Stimulated activated naive CD4-positive, alpha-beta T cell treated with Interleukin-2 at 50 U/mL for 16 hours (primary cell): ENCODE data around the gene RNF214.
A peak's percentile ranks its signal among the peaks of the same experiment; 100 is the strongest.
"Not testable (repeated sequence)": the region's sequence is repeated elsewhere in the genome, so short reads cannot be mapped to it uniquely, and the experiment has no call there.

Source experiments
- DNase-seq: peaks from one replicate; lab custom pipeline; 2025; lab: John Stamatoyannopoulos, UW

The RNF214 gene

DNA sequence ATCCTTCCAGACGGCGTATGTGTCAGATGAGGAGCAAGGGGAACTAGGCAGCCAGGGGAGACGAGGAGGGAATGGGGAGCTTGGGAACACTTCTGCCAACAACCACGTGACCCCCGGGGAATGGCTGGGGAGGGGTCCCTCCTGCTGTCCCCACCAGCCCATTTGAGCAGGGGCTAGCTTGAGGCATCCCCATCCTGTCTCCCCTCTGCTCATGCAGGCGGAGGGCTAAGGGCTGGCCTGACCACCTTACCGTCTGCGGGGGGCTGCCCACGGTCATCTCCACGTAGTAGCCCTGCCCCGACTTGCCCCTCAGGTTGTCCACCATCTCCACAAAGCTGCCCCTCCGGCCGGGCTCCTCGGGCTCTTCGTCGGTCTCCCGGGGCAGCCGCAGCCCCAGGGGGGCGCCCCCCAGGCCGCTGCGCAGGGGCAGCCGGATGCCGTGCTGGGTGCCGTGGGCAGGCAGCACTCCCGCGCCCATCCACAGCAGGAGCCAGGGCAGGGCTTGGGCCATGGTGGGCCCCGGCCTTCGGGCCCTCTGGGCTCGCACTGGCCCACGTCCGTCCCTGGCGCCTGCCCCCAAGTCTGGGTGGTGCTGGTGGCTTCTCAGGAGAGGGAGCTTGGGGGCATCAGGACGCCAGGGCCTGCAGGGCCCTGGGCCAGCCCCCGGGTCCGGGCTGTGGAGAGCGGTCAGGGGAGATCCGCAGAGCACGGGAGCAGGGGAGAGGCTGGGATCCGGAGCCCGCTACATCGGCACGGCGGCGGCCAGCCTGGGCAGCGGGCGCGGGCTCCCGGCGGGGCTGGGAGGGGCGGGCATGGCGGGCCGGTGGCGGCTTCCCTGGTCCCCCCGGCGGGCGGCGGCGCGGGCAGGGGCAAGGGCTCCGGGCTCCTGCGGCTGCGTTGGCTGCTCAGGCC is 83.1 kb downstream of the RNF214 start:
- no peak for DNase-seq

DNA sequence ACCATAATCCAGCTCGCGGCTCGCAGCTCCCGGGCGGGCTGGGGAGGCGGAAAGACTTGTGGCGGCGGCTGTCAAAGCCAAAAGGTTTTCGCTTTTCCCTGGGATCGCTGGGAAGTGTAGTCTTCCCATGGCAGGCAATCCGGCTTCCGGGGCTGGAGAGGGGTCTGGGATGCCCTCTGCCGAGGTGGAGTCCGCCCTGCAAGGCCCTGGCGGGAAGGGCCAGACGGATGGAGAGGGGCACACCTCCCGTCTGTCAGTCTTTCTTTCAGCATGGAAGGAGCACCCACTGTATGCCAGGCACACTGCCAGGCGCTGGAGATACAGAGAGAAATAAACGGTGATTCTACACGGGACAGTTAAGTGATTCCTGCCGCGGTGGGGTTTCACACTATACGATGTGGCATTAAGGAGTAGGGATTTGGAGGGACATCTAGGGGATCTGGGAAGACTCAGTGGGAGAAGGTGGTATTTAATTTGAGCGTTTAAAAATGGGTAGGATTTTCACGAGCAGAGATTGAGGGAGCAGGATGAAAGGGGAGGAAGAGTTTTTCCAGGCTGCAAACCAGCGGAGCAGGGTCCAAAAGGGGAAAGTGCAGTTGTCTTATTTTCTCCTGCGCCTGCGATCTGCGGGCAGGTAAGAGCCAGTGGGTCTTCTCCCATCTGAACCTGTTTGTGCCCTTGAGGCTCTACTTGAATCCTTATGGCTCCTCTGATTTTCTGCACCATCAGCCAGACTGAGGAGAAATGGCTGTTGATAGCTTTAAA is 83.9 kb downstream of the RNF214 start, which contains the start of gene BACE1:
Gene BACE1 (minus strand): TSS at position 60 of the 765 bp plus-strand sequence. CDS start 461 bp downstream, outside the sequence.
- DNase-seq, result no peak

DNA sequence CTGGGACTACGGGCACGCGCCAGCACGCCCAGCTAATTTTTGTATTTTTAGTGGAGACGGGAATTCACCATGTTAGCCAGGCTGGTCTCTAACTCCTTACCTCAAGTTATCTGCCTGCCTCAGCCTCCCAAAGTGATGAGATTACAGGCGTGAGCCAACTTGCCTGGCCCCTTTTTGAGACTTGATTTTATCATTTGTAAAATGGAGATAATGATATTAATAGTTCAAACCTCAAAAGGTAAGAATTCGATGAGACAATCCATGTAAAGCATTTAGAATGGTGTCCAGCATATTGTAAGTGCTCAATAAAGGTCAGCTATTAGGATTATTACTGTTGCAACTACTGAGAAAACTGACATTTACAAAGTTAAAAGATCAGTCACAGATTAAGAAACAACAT is 86.3 kb downstream of the RNF214 start:
- no peak for DNase-seq

DNA sequence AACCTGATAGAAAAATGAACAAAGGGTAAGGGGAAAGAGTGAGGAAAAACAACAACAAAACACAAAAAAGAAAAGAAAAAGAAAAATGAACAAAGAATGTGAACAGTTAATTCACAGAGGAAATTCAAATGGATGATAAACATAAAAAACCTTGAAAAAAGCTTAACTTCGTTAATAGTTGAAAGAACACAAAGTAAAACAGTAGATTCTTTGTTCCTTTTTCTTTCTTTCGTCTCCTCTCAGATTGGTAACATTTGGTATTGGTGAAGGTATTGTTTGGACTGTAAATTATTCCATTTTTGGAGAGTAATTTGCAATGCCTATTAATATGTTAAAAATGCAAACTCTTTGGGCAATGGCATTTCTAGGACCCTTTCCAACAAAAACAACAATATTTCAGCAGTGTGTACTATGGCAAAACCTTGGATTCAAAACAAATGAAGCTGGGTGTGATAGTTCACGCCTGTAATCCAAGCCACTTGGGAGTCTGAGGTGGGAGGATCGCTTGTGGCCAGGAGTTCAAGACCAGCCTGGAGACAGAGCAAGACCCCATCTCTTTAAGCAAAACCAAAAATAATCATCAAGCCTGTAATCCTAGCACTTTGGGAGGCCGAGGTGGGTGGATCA is 86.9 kb downstream of the RNF214 start:
- no peak for DNase-seq

DNA sequence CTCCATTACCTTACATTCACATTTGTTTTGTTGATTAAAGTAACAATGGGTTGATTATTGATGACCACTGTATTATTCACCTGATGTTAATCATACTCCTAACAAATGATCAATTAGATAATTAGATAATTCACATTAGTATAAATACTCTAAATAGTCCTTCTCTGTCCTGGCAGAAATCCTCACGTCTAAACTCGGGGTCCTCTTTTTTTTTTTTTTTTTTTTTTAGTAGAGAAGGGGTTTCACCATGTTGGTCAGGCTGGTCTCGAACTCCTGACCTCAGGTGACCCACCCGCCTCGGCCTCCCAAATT is 94.7 kb downstream of the RNF214 start:
- DNase-seq, result not testable (repeated sequence)

DNA sequence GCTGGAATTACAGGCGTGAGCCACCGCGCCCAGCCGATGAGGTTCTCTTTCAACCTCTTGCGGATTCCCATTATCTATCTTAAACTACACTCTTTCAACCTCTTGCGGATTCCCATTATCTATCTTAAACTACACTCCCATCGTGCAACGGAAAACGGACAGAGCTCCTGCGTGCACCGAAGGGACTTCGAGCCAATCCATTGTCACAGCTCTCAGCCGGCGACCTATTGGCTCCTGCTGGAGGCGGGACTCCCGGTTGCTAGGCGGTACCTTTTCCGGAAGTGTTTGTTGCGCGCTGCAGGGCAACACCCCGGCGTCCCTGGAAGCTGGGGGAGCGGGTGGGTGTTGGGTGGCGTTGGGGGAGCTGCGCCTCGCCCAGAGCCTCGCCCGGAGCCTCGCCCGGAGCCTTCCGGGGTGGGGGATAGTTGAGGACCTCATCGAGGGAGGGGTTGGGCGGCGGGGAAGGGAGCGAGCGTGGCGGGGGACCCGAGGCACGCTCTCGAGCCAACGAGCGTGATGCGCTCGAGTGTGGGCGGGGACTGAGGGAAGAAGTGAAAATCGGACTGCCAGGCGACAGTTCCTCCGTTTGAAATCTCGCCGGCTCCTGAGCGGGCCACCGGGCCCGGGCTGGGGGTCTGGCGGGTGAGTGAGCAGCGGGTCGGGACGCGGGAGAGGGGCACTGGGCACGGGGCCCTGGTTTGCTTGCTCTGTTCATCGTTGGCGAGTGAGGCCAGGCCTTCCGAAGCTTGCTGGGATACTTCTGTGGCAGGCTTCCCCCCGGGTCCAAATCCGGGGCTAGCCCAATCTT is 95.3 kb downstream of the RNF214 start, which contains the start of gene CEP164:
Gene CEP164 (plus strand): TSS at position 288 of the 808 bp plus-strand sequence. CDS start 10,733 bp downstream, outside the sequence.
- DNase-seq, result peak; percentile 97

DNA sequence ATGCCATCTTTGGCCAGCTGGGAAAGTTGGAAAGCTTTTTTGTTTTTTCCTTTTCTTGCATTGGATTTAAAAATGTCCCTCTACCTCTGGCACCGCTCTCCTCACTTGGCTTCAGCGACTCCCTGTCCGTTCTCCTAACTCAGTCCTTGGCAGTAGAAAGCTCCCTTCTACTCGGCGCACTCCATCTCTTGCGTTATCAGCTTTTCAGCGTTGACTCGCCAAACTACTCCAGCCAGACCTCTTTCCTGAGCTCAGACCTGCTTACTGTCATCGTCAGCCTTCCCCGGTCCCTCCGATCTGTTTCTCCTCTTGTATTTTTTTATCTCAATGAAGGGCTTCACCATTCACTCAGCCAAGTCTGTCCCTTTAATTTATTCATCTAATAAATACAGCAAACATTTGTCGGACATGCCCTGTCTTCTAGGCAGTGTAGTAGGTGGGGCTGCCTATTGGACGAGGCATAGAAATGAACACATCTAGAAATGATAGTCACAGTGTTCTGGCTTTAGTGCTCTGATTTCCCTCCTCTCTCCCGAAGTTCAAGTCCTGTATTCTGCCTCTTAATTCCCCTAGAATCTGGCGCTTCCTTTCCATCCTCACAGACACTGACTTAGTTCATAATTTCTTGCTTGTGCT is 96.0 kb downstream of the RNF214 start:
- DNase-seq, result no peak

DNA sequence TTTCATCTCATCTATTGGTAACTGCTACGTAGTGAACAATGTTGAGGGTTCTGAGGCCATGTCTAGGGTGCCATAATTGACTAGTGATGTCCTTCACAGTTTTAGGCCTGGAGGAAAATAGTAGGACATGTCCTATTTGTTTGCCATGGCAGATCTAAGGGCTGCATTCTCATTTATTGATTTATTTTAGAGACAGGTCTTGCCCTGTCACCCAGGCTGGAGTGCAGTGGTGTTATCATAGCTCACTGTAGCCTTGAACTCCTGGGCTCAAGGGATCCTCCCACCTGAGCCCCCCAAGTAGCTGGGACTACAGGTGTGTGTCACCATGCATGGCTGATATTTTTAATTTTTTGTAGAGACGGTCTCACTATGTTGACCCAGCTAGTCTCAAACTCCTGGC is 100.4 kb downstream of the RNF214 start:
- DNase-seq, result no peak

DNA sequence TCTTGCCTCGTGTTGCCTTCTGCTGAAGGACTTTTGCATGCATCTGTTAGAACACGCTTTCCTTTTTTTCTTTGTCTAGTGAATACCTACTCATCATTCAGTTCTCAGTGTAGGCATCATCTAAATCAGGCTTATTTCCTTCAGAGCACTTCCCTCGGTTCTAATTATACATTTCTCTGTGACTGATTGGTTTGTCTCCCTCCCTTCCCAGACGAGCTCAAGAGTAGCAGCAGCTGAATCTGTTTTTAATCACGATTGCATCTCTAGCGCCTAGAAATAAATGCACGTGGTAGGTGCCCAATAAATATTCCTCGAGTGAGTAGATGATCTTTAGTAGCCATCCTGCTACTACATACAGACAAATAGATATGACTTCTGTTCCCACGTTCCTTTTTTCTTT is 101.4 kb downstream of the RNF214 start:
- no peak for DNase-seq

DNA sequence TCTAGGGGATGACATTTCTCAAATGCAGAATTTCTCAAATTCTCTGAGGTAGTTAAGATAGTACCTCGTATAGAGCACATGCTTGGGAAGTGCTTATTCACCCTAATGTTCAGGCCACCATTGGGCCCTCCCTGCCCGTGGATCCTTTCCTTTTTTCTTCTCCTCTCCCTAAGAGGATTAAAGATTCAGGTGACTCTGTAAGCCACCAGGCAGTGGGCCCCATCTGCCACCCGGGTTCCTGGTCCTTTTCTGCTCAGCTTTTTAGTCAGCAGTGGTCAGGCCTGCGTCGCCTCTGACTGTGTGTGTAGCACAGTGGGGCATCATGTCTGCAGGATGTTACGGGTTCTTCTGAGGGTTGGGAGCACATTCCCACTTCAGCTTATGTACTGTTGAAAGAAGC is 102.4 kb downstream of the RNF214 start:
- DNase-seq, result no peak

DNA sequence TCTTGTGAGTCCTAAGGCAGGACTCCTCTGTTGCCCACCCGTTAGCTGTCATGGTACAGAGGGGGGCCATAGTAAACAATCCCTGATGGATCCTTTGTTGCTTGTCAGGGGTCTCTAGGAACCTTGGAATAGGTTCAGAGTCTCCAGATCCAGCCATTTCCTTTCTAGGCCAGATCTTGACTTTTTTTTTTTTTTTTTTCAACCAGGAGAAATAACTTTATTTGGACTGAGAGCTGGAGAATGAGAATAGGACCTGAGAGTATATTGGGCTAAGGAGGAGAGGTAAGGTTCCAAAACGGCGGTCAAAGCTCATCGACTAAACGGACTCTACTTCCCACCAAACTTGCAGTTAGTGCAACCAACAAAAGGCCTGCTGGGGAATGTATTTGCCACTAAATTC is 102.9 kb downstream of the RNF214 start:
- DNase-seq, result no peak
